GM18858 (cell line): Measurements from ENCODE around the gene ZNG1F.
"Not testable (repeated sequence)": the region's sequence is repeated elsewhere in the genome, so short reads cannot be mapped to it uniquely, and the experiment has no call there.

ENCODE experiments used
- ATAC-seq: cut with Tn5 transposase; IDR thresholded peaks from one replicate; pipeline ENCODE4 v1.9.1; 2021; ENCODE audit not compliant: unreplicated experiment

ZNG1F gene

DNA sequence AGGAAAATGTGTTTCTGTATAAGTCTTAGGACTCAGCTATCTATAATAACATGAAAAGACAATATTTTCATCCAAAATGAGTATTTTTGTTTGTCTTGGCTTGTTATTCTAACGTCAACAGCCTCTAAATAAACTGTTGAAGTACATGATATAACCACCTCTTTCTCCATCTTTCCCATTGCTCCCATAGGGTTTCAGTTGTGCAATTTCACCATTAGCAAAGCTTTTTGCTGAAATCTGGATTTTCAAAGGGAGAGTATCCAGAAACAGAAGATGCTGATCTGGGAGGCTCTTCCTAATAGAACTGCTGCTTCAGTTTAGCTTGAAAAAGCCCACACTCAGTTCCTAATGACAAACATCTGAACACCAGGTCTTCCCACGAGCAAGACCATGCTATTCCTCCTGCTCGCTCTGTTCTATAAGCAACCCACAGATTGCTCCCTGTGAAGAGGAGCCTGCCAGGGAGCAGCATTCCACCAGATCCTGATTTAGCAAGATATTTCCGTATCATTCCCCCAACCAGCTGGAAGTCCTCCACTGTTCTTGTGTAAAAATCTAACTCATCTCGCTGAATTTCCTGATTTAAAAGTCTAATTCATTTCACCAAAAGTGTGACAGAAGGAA is 101.8 kb downstream of the ZNG1F start:
- not testable (repeated sequence) for ATAC-seq

DNA sequence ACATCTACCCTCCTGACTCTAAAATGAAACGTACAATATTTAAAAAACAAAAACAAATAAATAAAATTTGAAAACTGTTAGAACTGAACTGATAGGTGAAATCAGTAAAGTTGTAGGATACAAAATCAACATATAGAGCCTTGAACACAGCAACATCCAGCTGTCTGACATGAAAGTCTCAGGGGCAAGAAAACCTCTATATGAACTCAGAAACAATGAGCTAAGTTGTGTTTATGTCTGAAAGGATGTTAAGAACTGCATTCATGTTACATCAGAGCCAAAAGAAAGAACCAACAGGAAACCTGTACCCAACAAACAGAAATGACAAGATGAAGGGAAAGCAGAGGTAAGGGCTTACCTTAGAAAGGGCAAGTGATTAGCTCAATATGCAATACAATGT is 102.4 kb downstream of the ZNG1F start:
- not testable (repeated sequence) for ATAC-seq

DNA sequence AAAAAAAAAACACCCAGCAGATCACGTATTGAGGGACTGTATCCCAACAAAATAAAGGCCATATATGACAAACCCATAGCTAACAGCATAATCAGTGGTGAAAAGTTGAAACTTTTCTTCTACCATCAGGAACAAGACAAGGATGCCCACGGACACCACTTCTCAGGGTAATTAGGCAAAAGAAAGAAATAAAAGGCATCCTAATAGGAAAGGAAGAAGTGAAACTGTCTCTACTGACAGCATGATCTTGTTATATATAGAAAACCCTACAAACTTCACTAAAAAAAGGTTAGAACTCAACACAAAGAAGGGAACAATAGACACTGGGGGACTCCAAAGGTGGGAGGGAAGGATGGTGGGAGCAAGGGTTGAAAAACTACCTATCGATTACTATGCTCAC is 102.9 kb downstream of the ZNG1F start:
- not testable (repeated sequence) for ATAC-seq

DNA sequence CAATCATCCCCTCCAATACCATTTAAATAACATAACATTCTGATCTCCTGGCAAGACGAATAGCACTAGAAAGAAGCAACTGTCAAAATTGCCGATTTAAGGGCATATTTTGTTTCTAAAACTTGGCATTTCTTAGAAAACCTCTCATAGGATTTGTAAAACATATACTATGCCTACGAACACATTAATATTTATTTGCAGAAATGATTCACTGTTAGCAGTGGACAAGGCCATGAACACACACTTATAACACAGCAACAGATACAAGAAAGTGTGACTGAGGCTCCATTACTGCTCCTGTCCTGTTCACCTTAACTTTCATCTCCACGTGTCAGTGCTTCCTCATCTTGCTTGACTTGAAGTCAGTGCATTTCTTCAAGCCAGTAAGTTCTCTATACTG is 106.8 kb downstream of the ZNG1F start:
- not testable (repeated sequence) for ATAC-seq
